HG03439 (cell line): Measurements from ENCODE around the gene CDK5RAP2.
A peak's percentile ranks its signal among the peaks of the same experiment; 100 is the strongest.
"Not testable (repeated sequence)": the region's sequence is repeated elsewhere in the genome, so short reads cannot be mapped to it uniquely, and the experiment has no call there.

Source experiments
- ATAC-seq: cut with Tn5 transposase; IDR thresholded peaks from one replicate; pipeline ENCODE4 v1.9.1; 2021; ENCODE audit warnings: mild to moderate bottlenecking, moderate library complexity; ENCODE audit not compliant: unreplicated experiment

CDK5RAP2 gene

GRCh38 chr9:120580051-120580896 is at the start of gene CDK5RAP2:
CDK5RAP2 (minus strand) TSS chr9:120580167; CDS start chr9:120579978, 189 bp downstream.
- peak; percentile 94 for ATAC-seq

DNA sequence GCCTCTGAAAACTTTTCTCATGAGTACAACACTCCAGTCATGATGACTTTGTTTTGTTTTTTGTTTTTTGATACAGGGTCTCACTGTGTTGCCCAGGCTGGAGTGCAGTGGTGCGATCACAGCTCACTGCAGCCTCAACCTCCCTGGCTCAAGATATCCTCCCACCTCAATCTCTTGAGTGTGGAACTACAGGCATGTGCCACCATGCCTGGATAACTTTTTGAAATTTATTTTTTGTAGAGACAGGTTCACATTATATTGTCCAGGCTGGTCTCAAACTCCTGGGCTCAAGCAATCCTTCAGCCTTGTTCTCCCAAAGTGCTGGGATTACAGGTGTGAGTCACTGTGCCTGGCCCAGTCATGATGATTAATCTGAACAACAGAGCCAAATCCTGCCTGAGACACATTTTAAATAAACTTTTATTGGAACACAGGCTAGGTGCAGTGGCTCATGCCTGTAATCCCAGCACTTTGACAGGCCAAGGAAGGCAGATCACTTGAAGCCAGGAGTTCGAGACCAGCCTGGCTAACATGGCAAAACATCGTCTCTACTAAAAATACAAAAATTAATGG is 49.0 kb upstream of the CDK5RAP2 start:
- not testable (repeated sequence) for ATAC-seq

- no peak for ATAC-seq
These were observed 48.4 kb upstream of the CDK5RAP2 start for GRCh38 chr9:120628207-120628924.

DNA sequence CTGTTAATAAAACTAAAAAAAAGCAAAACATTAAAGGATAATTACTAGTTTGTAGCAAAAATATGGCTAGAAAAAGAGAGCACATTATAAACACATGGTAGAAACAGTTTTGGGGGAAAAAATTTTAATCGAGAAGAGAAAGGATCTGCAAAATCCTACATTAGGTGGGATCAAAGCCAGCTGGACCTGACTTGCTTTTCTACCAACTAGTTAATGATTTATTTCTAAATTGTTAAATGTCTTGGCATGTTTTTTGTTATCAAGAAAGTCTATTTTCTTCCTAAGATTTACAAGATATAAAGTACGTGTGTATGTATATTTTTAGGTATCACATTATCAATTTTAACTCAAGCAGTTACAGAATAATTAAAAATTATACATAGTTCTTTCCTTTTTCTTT is 47.1 kb upstream of the CDK5RAP2 start:
- no peak for ATAC-seq

DNA sequence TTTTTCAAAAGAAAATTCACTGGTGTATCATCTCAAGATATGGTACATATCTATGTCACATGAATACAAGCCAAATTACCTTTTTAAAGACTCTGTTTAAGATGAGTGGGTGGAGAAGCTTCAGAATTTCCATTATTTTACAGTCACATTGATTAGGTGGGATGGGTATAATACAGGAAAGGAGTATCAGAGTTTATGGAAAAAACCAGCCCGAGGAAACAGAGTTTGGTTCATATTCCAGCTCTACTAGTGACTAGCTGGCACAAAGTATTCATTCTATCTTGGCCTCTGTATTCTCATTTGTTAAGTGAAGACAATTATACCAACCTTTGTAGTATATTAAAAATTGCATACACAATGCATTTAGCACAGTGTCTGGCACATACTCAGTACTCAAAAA is 46.5 kb upstream of the CDK5RAP2 start:
- no peak for ATAC-seq

DNA sequence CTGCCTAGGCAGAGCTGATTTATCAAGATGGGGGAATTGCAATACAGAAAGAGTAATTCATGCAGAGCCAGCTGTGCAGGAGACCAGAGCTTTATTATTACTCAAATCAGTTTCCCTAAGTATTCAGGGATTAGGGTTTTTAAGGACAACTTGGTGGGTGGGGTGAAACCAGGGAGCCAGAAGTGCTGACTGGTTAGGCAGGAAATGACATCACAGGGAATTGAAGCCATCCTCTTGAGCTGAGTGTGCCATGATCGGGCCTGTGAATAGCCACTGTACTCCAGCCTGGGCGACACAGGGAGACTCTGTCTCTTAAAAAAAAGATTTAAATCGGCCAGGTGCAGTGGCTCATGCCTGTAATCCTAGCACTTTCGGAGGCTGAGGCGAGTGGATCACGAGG is 45.3 kb upstream of the CDK5RAP2 start:
- ATAC-seq, result no peak

GRCh38 chr9:120622790-120623189 is 42.8 kb upstream of the CDK5RAP2 start:
- ATAC-seq, result no peak

GRCh38 chr9:120621941-120622340 is 42.0 kb upstream of the CDK5RAP2 start:
- ATAC-seq, result no peak

DNA sequence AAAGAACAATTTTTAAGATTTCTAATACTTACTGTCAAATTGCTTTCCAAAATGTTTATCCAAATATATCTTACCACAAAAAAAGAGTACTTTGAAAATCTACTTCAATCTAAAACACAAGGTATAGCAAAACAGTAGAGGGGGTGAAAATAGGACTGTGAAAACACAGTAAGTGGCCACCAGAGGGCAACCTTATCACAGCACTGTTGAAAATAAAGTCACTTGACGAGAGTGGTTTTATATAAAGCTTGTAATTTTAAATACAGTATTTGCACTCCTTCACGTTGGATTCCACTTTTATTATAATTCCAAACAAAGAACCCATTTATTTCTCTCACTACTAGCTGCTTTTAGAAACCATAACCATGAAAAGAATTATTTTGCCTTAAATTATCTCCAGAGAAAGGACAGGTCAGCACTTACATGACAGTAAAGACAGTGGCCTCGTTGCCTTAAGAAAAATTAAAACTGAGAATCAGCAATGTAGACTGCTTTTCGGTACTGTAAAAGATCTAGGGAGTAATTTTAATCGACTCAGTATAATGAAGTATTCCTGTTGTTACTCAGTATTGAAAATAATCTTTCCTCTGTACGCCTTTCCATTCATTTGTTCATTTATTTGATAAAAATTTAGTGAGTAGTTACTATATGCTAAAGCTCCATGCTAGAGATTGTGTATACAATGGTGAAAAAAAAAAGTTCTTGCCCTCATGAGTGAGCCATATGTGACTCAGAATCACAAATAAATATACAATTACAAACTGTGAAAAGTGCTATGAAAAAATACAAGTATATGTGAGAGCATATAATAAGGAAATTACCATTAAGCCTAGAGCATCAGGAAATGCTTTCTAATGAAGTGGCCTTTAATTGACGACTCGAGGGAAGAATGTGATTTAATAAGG is 40.0 kb upstream of the CDK5RAP2 start:
- ATAC-seq, result peak; percentile 61

DNA sequence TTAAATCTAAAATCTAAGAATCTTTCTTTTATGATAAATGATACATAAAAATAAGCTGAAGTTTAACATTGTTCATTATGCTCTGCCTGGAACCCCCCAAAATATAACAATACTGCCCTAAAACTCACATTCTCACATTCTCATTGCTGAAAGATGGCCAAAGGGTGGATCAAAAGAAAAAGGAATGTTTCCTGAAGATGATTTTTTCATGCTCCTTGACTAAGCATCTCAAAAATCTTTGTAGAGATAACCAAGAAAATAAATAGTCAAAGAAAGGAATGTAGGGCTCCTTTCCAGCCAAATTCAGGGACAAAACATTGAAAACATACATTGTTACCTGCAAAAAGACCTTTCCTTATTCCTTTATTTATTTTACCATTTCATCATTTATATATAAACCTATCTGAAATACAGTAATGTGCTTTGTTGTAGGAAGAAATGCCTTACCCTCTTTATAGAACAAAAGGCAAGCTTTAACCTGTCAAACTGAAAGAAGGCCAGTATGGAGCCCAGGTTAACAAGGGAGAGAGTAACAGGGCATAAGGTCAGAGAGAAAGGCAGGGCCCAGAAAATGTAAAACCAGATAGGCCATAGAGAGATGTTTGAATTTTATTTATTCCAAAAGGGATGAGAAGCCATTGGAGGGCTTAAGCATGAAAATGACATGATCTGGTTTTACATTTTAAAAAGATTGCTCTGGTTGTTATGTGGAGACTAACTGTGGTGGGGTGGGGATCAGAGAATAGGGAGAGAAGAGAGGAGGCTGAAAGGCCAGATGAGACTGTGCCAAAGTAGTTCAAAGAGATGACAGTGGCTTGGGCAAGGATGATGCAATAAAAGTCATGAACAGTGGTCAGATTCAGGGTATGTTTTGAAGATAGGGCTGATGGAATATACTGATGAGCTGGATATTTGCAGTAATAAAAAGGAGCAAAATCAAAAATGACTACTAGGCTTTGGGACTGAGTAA is 37.3 kb upstream of the CDK5RAP2 start:
- no peak for ATAC-seq

DNA sequence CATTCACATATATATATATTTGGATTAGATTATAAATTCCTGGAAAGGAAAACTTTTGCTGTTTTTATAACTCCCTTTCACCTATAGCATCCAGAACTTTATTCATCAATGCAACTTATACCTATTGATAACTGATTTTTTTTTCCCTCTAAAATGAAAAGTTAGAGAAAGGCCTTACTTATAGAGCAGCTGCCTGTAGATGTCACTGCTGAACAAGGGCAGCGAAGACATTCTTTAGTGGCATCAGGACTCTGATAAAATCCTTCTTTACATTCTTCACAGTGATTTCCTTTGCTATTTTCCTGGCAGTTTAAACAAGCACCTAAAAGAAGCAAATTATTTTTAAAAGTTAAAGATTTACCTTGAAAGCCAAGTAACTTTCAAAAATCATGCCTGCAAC is 32.3 kb upstream of the CDK5RAP2 start:
- no peak for ATAC-seq

- no peak for ATAC-seq
These were observed 31.7 kb upstream of the CDK5RAP2 start for GRCh38 chr9:120611690-120612068.

DNA sequence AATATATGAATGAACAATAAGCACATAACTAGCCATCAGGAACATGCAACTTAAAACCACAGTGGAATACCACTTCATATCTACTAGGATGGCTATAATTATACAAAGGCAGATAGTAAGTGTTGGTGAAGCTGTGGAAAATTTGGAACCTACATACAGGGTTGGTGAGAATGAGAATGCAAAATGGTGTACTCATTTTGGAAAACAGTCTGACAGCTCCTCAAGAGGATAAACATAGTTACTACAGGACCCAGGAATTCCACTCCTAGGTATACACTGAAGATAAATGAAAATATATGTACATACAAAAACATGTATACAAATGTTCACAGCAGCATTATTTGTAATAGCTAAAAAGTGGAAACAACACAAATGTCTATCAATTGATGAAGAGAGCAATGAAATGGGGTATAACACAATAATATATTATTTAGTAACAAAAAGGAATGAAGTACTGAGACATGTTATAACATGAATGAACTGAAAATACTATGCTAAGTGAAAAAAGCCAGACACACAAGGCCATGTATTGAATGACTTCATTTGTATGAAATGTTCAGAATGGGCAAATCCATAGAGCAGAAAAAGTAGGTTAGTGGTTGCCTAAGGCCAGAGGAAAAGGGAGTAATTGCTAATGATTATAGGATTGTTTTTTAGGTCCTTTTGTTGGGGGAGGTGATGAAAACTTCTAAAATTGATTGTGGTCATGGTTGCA is 31.2 kb upstream of the CDK5RAP2 start:
- ATAC-seq, result no peak

GRCh38 chr9:120609636-120610035 is 29.7 kb upstream of the CDK5RAP2 start:
- no peak for ATAC-seq

- ATAC-seq, result no peak
These were observed 28.5 kb upstream of the CDK5RAP2 start for GRCh38 chr9:120608421-120608820.

DNA sequence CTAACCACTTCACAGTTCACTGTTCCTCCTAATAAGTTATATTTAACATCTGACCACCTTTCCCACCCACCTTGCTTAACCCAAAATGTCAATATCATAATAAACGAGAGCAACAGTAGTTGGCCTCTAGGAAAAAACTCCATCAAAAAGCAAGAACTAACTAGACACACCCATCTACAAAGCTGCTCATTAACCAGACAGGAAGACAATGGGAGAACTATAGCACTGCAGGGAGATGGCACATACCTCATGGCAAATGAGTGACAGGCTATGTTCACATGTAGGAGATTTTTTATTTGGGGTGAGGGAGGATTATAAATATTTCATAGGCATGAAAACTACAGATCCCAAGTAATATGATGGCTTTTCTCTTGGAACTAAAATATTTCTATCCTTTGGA is 23.6 kb upstream of the CDK5RAP2 start:
- no peak for ATAC-seq

GRCh38 chr9:120603010-120603409 is 23.0 kb upstream of the CDK5RAP2 start:
- no peak for ATAC-seq

GRCh38 chr9:120593955-120594277 is 13.9 kb upstream of the CDK5RAP2 start:
- no peak for ATAC-seq

DNA sequence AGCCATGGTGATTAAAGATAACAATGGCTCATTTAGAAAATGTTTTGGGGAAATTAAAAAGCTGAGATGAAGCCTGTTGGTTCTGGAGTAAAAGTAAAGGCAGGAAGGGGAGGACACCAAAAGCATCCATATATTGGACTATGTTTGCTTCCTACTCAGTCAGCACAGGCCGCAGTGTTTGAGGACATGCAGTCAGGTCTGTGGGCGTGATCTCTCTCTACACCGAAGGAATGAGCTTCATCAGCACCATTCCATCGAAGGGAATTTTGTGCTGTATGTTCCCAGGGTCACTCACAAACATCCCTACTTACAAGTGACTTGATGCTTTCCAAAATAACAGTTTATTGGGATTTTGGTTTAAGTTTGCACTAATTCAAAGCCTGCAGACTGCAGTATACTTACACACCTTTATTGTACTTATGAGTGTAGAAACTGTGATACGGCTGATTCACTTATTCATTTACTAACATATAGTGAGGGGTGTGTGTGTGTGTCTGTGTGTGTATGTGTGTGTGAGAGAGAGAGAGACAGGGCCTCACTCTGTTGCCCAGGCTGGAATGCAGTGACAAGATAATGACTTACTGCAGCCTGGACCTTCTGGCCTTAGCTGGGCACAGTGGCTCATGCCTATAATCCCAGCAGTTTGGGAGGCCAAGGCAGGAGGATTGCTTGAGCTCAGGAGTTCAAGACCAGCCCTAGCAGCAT is 13.4 kb upstream of the CDK5RAP2 start:
- ATAC-seq, result no peak
